ENCODE measurements around the gene SRD5A1.

- TF ChIP-seq CTCF (IDR thresholded peaks at IDR 0.05) (no peak), POLR2A (IDR thresholded peaks at IDR 0.05) (no peak), EP300 (IDR thresholded peaks at IDR 0.05; ENCODE audit: low read depth) (no peak)
These were observed 5.0 kb downstream of the SRD5A1 start for GRCh38 chr5:6638236-6638635.

All from transverse colon (tissue), 3 donors.